HG03521 (cell line): ENCODE measurements around the gene FITM1.

Experiments used
- ATAC-seq: cut with Tn5 transposase; IDR thresholded peaks from one replicate; pipeline ENCODE4 v1.9.1; 2021; ENCODE audit warnings: mild to moderate bottlenecking, moderate library complexity; ENCODE audit not compliant: unreplicated experiment

Gene FITM1

DNA sequence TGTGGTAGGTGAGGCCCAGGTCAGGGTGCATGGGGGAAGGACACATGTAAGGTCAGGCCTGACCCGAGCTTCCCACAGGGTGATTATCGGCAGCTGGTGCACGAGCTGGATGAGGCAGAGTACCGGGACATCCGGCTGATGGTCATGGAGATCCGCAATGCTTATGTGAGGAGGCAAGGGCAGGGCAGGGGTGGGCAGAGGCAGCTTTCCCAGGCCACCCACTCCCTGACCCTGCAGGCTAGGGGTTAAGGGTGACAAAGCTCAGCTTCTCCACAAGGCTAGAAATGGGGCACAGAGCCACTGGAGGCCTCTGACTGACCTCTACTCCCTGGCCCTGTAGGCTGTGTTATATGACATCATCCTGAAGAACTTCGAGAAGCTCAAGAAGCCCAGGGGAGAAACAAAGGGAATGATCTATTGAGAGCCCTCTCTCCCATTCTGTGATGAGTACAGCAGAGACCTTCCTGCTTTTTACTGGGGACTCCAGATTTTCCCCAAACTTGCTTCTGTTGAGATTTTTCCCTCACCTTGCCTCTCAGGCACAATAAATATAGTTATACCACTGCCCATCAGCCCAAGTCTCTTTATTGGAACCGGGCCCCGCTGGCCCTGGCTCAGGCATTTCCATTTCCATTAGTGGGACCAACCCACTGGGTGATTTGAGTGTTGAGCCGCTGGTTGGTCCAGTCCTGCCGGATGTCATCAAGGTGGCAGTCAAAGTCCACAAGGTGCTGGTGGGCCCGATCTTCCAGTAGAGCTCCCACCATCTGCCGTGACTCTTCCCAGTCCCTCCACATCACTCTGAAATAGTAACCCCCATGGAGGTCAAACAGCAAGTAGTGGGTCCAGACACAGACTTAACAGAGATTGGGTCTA is 8.2 kb downstream of the FITM1 start:
- no peak for ATAC-seq

DNA sequence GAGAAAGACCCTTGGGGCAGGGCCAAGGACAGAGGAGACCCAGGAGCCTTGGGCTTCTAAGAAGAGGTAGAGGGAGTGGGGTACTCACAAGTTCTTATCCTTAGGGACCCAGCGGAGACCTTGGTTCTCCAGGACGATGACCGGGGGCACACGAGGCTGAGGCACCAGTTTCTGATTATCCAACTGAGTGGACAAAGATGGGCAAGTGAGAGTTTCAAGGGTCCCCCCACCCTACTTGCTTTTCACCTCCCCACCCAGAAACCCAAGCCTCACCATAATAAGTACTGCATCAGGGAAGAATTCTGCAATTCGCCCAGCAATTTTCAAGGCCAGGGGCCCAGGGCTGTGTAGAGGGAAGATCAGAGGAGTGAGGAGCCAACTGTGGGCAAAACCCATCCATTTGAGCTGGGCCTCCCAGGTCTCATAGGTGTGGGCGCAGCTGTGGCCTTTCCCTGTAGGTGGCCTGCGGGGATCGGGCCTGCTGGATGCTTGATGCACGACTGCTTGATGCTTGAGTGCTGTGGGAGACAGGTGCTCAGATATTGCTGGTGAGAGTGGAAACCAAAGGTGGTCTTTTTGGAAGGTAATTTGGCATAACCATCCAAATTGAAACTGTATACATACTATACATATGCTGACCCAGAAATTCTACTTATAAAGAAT is 8.9 kb downstream of the FITM1 start:
- no peak for ATAC-seq

DNA sequence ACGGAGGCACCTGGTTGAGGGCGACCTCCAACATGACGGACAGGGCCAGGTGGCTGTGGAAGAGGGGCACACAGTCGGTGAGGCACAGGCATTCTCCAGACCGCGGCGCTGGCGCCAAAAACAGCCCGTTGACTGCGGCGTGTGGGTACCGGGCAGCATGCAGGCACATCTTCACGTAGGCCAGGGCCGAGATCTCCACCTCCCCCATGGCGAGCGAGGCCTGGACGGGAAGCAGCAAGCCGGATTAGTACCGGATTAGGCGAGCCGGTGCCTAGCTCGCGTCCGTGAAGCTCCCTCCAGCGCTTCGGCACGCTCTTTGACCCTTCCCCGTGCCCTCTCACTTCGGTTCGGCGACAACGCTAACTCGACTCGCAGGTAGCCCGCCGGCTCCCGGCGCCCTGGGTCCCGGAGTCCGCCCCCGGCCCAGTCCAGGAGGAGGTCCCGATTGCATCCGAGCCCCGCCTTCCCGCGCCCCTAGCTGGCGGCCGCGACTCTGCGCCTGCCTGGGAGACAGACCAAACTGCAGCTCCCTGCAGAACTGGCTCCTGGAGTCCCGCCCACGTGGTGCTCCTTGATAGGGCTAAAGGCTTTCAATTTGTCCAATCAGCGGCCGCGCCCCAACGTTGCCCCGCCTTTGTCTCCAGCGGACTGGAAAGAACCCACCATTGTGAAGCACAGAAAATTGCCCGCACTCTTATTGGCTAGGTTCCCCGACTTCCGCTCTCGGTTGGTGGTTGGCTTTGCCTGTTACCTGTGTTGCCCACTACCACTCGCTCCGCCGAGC is 10.8 kb downstream of the FITM1 start, which contains the start of gene EMC9:
TSS of gene EMC9 (minus strand) at position 495 of the 784 bp plus-strand sequence. CDS start at position 208, 287 bp downstream.
- peak; percentile 85 for ATAC-seq

DNA sequence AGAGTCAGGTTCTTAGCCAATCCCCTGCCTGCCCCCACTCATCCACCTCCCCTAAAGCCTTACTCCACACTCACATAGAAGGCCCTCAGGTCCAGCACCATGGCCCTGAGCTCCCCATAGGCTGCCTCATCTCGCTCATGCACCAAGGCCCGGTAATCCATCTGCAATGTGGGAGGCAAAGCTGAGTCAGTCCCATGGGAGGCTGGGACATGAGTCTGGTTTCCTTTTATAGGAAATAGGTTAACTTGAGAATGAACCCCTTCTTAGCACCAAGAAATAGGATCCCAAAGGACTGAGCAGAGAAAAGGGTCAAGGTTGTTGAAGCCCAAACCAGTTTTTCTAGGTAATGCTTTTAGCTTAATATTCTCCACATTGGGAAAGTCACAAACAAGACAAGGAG is 13.1 kb downstream of the FITM1 start:
- ATAC-seq = no peak

DNA sequence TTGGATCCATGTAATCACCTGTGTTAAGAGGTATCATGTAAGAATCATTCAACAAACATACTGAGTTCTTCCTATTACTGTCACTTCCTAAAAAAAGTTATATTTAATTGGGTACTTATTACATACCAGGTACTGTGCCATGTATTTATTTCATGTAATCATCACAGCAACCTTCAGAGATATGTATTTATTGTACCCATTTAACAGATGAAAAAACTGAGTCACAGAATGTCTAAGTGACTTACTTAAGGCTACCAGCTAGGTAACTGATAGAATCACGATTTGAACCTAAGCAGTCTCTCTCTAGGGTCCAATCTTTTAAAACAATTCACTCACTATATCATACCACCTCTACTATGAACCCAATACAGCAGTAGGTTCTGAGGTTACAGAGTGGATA is 14.0 kb downstream of the FITM1 start:
- no peak for ATAC-seq

DNA sequence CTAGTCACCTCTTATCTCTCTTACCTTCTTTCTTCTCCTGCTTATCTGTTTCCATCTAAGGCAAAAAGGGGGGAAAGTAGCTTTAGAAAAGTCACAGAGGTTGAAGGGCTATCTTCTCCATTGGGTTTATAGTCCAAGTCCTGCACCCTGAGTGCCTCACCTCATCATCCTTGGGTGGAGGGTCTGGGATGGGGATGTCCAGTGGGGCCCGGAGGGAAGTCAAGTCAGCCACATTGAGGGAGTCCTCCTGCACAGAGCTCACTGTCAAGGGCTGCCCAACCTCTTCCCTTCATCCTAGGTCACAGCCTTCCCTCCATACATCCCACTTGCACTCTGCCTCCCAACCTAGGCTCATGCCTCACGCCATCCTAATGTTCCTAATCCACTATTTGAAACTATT is 14.8 kb downstream of the FITM1 start:
- no peak for ATAC-seq

DNA sequence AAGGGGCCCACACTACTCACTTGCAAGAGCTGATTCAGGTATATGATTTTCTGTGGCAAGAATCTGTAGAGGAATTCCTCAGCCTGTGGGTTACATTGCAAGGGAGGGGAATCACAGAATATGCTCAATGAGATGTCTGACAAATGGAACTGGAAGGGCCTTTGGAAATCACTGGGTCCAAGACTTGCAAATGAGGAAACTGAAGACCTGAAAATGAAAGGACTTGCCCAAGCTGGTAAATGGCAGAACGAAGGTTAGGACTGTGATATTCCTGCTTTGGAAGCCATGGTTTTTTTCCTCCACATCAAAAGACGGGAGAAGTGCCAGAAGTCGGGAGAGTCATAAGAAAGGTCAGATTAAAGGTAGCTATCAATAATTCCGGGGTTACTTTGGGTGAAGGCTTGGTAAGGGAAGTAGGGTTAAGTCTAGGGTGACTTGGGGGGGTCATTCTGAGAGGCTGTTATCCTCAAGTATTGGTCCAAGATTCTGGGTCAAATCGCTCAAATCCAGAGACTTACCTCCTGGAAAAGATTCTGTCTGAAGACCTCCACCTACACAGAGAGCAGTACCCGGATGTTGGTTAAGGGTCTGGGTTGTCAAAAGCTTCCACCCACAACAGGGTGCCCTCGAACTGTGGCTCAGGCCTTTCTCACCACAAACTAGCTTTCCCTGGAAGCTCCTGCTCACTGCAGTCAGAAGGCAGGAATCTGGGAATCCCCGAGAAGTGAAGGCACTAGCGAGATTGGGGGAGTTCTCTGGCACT is 15.4 kb downstream of the FITM1 start:
- ATAC-seq = no peak

DNA sequence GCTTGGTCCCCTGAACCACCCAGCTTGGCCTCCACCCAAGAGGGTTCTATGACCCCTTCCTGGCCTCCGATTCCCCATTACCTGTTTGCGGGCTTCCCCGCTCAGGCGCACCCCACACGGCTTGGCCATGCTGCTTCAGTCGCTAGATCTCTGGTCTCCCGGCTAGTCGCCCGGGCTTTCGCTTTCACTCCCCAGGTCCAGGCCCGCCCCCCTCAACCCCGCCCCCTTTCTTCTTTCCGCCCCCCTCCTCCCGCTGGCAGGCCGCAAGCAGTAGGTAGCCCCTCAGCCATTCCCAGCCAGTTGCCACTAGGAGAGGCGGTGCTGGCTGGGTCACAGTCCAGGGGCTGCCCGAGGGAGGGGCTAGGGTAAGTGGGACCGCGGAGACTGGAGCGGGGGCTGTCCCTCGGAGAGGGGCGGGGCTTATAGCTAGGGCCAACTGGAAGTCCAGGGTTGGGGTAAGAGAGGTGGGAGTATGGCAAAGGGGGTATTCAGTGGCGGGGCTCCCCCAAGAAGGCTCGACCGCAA is 16.1 kb downstream of the FITM1 start, which contains the start of gene PSME2:
TSS of gene PSME2 (minus strand) at position 158 of the 525 bp plus-strand sequence. CDS start at position 129, 29 bp downstream.
- peak; percentile 58 for ATAC-seq

DNA sequence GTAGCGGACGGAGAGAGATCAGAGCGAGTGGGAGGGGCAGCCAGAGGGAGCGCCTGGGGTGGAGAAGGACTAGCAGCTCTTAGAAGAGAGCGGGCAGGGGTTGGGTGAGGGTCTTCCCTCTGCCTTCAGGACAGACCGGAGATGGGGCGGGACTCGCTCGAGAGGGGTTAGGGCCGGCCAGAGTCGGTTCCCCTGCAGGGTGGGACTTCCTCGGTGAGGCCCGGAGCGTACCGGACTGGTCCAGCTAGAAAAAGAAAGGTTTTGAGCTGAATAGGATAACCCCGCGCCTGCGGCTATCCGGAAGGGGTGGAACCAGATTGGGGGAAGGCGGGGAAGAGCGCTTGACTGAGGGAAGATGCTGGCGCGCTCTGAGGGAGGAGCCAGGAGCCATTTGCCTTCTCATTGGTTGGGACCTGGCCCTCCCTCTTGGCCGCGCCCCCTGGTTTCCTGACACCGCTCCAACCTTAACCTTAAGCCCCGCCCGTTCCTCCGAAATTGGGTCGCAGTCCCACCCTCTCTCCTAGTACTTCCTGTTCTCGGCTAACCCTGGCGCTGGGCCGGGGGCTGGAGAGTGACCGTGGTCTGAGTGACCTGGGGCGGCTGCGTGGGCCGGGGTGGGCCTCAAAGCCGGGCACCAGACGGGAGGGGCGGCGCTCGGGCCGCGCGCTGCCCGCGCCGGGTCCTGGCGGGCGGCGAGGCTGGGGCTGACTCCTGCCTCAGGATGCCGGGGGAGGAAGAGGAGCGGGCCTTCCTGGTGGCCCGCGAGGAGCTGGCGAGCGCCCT is 16.7 kb downstream of the FITM1 start, which contains the start of gene RNF31:
TSS of gene RNF31 (plus strand) at position 521 of the 783 bp plus-strand sequence. CDS start at position 722, 201 bp downstream.
- ATAC-seq = peak; percentile 79

DNA sequence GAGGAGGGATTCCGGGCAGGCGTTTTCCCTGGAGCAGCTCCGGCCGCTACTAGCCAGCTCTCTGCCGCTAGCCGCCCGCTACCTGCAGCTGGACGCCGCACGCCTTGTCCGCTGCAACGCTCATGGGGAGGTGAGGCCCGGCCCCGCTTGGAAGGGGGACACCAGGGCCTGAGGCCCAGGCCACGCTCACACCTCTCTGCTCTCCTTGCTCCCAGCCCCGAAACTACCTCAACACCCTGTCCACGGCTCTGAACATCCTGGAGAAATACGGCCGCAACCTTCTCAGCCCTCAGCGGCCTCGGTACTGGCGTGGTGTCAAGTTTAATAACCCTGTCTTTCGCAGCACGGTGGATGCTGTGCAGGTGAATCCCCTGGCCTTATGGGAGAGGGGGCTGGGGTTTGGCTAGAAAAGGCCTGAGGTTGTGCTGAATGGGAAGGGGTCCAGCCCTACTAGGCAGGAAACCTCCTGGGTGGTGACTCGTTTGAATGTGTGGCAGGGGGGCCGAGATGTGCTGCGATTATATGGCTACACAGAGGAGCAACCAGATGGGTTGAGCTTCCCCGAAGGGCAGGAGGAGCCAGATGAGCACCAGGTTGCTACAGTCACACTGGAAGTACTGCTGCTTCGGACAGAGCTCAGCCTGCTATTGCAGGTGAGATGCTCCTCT is 17.4 kb downstream of the FITM1 start:
- ATAC-seq = no peak

DNA sequence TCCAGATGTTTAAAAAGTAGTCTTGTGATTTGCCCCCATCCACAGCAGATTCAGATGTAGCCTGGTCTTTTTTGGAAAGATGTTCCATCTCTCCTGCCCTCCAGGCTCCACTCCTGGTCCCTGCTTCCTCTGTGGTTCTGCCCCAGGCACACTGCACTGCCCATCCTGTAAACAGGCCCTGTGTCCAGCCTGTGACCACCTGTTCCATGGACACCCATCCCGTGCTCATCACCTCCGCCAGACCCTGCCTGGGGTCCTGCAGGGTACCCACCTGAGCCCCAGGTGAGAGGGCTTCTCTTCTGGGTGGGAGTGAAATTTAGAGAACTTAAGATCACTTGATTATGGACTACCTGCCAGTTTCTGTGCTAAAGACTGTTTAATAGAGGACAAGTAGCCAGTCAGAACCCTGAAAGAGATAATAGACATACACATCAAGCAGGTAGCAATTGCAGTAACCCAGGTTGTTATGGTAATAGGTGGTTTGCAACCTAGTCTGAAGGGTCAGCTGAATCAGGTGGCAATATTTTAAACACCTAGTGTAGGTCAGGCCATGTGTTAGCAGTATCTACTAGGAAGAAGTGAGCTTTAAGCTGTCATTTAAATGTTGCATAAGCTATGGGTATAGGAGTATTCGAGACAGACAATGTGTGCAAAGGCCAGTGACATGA is 19.0 kb downstream of the FITM1 start:
- no peak for ATAC-seq

DNA sequence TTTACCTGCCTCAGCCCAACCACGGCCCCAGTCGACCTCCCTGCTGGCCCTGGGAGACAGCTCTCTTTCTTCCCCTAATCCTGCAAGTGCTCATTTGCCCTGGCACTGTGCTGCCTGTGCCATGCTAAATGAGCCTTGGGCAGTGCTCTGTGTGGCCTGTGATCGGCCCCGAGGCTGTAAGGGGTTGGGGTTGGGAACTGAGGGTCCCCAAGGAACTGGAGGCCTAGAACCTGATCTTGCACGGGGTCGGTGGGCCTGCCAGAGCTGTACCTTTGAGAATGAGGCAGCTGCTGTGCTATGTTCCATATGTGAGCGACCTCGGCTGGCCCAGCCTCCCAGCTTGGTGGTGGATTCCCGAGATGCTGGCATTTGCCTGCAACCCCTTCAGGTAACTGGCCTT is 19.6 kb downstream of the FITM1 start:
- no peak for ATAC-seq

DNA sequence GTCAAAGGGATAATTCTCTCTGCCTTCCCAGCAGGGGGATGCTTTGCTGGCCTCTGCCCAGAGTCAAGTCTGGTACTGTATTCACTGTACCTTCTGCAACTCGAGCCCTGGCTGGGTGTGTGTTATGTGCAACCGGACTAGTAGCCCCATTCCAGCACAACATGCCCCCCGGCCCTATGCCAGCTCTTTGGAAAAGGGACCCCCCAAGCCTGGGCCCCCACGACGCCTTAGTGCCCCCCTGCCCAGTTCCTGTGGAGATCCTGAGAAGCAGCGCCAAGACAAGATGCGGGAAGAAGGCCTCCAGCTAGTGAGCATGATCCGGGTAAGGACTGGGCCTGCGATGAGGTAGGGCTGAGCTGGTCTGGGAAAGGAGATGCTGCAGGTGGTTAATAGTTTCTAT is 20.1 kb downstream of the FITM1 start:
- no peak for ATAC-seq

DNA sequence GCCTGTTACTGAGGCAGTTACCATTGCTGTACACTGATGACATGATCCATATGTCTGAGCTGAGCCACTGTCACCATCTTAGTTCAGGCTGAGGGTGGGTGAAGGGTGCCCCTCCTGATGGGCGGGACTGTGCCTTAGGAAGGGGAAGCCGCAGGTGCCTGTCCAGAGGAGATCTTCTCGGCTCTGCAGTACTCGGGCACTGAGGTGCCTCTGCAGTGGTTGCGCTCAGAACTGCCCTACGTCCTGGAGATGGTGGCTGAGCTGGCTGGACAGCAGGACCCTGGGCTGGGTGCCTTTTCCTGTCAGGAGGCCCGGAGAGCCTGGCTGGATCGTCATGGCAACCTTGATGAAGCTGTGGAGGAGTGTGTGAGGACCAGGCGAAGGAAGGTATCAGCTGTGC is 20.5 kb downstream of the FITM1 start:
- no peak for ATAC-seq

DNA sequence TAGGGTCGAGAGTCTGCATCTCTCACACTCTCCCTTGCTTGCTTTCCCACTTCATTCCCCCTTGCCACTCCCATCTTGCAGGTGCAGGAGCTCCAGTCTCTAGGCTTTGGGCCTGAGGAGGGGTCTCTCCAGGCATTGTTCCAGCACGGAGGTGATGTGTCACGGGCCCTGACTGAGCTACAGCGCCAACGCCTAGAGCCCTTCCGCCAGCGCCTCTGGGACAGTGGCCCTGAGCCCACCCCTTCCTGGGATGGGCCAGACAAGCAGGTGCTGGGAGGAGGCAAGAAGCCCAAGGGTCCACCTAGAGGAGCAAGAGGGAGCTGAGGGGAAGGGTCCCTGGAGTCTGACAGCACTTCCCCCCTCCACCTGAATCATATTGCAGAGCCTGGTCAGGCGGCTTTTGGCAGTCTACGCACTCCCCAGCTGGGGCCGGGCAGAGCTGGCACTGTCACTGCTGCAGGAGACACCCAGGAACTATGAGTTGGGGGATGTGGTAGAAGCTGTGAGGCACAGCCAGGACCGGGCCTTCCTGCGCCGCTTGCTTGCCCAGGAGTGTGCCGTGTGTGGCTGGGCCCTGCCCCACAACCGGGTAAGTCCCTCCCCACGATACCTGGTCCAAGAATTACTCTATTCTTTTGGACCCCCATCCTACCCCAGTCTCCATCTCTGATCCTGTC is 21.1 kb downstream of the FITM1 start:
- no peak for ATAC-seq

DNA sequence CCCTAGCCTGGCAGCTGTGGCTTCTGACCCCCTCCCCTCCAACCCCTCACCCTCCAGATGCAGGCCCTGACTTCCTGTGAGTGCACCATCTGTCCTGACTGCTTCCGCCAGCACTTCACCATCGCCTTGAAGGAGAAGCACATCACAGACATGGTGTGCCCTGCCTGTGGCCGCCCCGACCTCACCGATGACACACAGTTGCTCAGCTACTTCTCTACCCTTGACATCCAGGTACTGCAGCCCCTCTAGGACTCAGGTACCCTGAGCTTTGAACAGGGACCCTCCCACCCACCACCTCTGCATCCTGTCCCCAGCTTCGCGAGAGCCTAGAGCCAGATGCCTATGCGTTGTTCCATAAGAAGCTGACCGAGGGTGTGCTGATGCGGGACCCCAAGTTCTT is 24.6 kb downstream of the FITM1 start:
- ATAC-seq = no peak

DNA sequence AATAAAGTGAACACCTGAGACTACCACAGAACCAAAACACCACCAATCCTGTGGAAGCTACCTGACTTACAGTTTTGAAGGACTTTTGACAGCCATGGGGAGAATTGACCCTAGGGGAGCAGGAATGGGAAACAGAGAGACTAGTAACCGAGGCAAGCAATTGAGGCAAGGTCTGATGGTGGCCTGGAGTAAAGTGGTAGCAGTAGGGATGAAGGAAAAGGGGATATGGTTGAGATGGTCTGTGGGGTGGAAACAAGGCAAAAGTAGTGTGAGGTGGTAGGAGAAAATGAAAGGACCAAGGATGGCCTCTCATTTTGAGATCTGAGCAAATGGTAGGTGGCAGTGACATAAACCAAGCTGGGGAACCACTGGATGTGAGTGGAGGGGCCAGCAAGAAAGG is 26.4 kb downstream of the FITM1 start:
- no peak for ATAC-seq

DNA sequence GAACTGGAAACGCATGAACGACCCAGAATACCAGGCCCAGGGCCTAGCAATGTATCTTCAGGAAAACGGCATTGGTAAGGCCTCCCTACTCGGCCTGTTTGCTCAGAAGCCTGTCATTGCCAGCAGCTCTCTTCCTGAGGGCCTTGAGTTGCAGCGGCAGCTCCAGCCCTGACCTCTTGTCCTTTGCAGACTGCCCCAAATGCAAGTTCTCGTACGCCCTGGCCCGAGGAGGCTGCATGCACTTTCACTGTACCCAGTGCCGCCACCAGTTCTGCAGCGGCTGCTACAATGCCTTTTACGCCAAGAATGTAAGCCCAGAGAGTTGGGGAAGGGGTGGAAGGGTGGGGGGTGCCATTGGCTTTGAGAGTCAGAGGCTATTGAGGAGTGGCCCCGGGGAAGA is 26.9 kb downstream of the FITM1 start:
- ATAC-seq = no peak
